Muscle layer of duodenum (tissue), 2 donors: ENCODE data around the gene WNT7B.

Experiments
- H3K27ac ChIP-seq: one replicate; pipeline ENCODE4 v1.7.0; 2013; ENCODE audit warnings: mild to moderate bottlenecking, low read length
- H3K27me3 ChIP-seq: one replicate; pipeline ENCODE4 v1.7.0; 2013; ENCODE audit warnings: low read depth, mild to moderate bottlenecking, control low read depth, low read length
- H3K36me3 ChIP-seq, 2 donors: one replicate each; pipeline ENCODE4 v1.7.0; 2013; ENCODE audit warnings: low read length in 2 of 2, control low read depth in 1 of 2, mild to moderate bottlenecking in 1 of 2; ENCODE audit not compliant: insufficient read depth in 2 of 2, control insufficient read depth in 1 of 2
- H3K4me1 ChIP-seq, 2 donors: one replicate each; pipeline ENCODE4 v1.7.0; 2013; ENCODE audit warnings: low read length in 2 of 2, mild to moderate bottlenecking in 2 of 2, control low read depth in 1 of 2, moderate library complexity in 1 of 2; ENCODE audit not compliant: insufficient read depth in 2 of 2, control insufficient read depth in 1 of 2
- H3K4me3 ChIP-seq, 2 donors: one replicate each; pipeline ENCODE4 v1.7.0; 2013; ENCODE audit warnings: low read length in 2 of 2, low read depth in 1 of 2, mild to moderate bottlenecking in 1 of 2
- H3K9me3 ChIP-seq, 2 donors: one replicate each; pipeline ENCODE4 v1.7.0; 2013; ENCODE audit warnings: low read length in 2 of 2, control low read depth in 1 of 2, mild to moderate bottlenecking in 1 of 2; ENCODE audit not compliant: control insufficient read depth in 1 of 2
- donor health status: healthy.

WNT7B gene

DNA sequence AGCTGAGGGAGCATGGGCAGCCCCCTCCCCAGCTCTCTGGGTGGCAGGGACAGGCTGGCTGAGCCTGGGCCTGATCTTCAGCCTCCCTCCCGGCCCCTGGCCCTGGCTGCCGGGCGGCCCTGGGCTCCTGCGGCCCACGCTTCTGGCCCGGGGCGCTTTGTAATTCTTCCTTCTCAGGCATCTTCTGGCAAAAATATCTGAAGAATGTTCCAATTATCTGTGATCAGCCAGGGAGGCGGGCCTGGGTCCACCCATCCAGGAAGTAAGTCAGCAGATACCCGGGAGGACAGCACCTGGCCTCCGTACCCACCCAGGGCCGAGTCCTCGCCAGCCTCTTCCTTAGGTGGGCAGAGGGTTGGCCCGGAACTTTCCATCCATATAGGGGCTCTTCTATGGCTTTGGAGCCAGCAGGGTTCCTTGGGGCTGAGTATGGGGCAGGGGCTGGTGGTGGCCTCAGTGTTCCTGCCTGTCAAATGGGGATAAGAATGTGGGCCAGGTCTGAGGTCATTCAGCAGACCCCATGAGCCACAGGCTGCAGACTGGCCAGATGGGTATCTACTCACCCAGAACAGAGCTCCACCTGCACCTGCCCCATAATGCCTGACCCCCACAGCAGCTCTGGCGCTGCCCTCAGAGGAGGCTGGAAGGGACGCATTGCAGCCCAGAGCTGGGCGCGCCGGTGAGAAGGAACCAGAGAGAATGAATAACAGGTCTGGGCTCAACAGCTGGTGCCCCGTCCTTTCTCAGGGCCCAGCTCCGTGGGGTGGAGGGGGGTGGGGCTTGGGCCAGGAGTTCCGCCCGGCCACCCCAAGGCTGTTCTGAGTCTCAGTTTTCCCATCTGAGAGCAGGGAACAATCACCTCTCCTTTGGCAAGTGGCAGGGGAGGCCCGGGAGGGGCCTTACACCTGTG lies 16.2 kb downstream of the WNT7B start:
- Histone ChIP-seq H3K4me3 (no peak overlapping the region), H3K9me3 (no peaks in the 10 kb centered on the region), H3K27me3 (no peaks in the 10 kb centered on the region), H3K36me3 (no peaks in the 10 kb centered on the region), H3K4me1 (no peaks in the 10 kb centered on the region), H3K27ac (no peak overlapping the region)

- H3K9me3 ChIP-seq = no peaks in the 10 kb centered on the region
- H3K27ac ChIP-seq = no peak overlapping the region
- H3K36me3 ChIP-seq = no peaks in the 10 kb centered on the region
- H3K27me3 ChIP-seq = no peaks in the 10 kb centered on the region
- H3K4me3 ChIP-seq = no peak overlapping the region
- no peaks in the 10 kb centered on the region for H3K4me1 ChIP-seq
These were observed 17.1 kb downstream of the WNT7B start for GRCh38 chr22:45959719-45960476.

- no peaks in the 10 kb centered on the region for H3K9me3 ChIP-seq
- H3K27me3 ChIP-seq = no peaks in the 10 kb centered on the region
- H3K27ac ChIP-seq = no peak overlapping the region
- H3K4me3 ChIP-seq = no peak overlapping the region
- no peaks in the 10 kb centered on the region for H3K36me3 ChIP-seq
- H3K4me1 ChIP-seq = no peaks in the 10 kb centered on the region
These were observed 18.0 kb downstream of the WNT7B start for GRCh38 chr22:45958971-45959370.

GRCh38 chr22:45957826-45958225 lies 19.1 kb downstream of the WNT7B start:
- no peaks in the 10 kb centered on the region for H3K27me3 ChIP-seq
- H3K4me1 ChIP-seq = no peaks in the 10 kb centered on the region
- H3K9me3 ChIP-seq = no peaks in the 10 kb centered on the region
- H3K27ac ChIP-seq = no peak overlapping the region
- H3K36me3 ChIP-seq = no peaks in the 10 kb centered on the region
- H3K4me3 ChIP-seq = no peak overlapping the region

DNA sequence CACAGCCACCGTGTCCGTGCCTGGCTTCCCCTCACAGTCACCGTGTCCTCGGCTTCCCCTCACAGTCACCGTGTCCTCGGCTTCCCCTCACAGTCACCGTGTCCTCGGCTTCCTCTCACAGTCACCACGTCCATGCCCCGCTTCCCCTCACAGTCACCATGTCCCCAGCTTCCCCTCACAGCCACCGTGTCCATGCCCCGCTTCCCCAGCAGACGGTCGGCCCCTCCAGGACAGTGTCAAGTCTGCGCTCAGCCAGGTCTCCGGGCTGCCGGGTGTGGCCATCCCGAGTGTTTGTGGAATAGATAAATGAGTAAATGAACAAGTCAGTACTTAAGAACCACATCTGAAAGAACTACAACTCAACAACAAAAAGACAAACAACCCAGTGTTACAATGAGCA lies 23.8 kb downstream of the WNT7B start:
- no peaks in the 10 kb centered on the region for H3K36me3 ChIP-seq
- no peak overlapping the region for H3K4me3 ChIP-seq
- H3K27ac ChIP-seq = no peak overlapping the region
- no peaks in the 10 kb centered on the region for H3K27me3 ChIP-seq
- no peaks in the 10 kb centered on the region for H3K4me1 ChIP-seq
- no peaks in the 10 kb centered on the region for H3K9me3 ChIP-seq

DNA sequence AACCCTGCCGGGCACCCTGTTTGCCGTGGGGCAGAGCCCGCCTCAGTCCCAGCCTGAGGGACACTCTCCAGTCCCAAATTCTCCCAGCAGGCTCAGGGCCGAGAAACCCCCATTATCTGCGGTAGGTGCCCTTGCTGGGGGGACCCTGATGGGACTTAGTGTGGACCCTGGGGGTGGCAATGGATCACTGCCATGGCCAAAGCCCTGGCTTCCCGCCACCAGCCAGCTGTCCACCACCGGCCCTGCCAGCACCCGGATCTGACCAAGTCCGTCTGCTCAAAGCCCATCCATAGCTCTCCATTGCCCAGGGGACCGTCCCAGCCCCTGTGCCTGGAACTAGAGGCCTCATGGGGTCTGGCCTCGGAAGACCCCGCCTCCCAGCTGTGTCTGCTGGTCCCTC lies 24.4 kb downstream of the WNT7B start:
- no peaks in the 10 kb centered on the region for H3K27me3 ChIP-seq
- no peaks in the 10 kb centered on the region for H3K36me3 ChIP-seq
- H3K4me1 ChIP-seq = no peaks in the 10 kb centered on the region
- no peak overlapping the region for H3K4me3 ChIP-seq
- no peak overlapping the region for H3K27ac ChIP-seq
- H3K9me3 ChIP-seq = no peaks in the 10 kb centered on the region

- H3K4me1 ChIP-seq = no peaks in the 10 kb centered on the region
- H3K36me3 ChIP-seq = no peaks in the 10 kb centered on the region
- H3K4me3 ChIP-seq = no peak overlapping the region
- H3K27me3 ChIP-seq = no peaks in the 10 kb centered on the region
- H3K27ac ChIP-seq = no peak overlapping the region
- no peaks in the 10 kb centered on the region for H3K9me3 ChIP-seq
These were observed 24.8 kb downstream of the WNT7B start for GRCh38 chr22:45952151-45952550.

GRCh38 chr22:45949891-45950290 lies 27.1 kb downstream of the WNT7B start:
- H3K36me3 ChIP-seq = no peaks in the 10 kb centered on the region
- no peaks in the 10 kb centered on the region for H3K9me3 ChIP-seq
- H3K27ac ChIP-seq = no peak overlapping the region
- no peak overlapping the region for H3K4me3 ChIP-seq
- no peaks in the 10 kb centered on the region for H3K27me3 ChIP-seq
- H3K4me1 ChIP-seq = no peaks in the 10 kb centered on the region

DNA sequence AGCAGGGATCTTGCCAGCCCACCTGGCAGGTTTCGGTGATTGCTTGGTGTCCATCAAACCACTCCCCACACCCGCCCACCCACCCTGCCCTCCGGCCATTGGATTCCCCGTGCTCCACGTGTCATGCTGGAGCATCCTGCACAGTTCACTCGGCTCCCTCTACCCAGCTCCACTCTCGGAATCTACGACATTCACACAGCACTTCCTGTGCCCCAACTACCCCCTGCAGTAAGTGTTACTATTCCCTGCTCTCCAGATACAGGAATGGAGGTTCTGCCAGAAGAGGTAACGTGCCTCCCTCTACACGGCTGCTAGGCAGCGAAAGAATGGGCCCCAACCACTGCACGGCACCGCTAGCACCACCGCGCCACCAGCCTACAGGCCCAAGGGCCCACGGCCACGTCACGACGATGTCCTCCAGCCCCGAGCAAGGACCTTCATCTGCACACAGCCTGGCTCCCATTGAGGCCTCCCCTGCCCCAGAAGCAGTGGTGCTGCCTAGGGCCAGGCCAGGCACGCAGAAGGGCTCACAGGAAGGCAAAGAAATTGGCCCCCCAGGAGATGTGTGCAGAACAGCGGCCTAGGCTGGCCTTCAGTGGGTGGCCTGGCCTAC lies 27.6 kb downstream of the WNT7B start:
- no peak overlapping the region for H3K27ac ChIP-seq
- H3K36me3 ChIP-seq = no peaks in the 10 kb centered on the region
- no peak overlapping the region for H3K4me3 ChIP-seq
- no peaks in the 10 kb centered on the region for H3K4me1 ChIP-seq
- no peaks in the 10 kb centered on the region for H3K27me3 ChIP-seq
- H3K9me3 ChIP-seq = no peaks in the 10 kb centered on the region

GRCh38 chr22:45948081-45948648 lies 28.8 kb downstream of the WNT7B start:
- H3K27ac ChIP-seq = no peak overlapping the region
- H3K9me3 ChIP-seq = no peaks in the 10 kb centered on the region
- no peaks in the 10 kb centered on the region for H3K27me3 ChIP-seq
- H3K4me1 ChIP-seq = no peaks in the 10 kb centered on the region
- H3K36me3 ChIP-seq = no peaks in the 10 kb centered on the region
- H3K4me3 ChIP-seq = no peak overlapping the region
